Measurements from ENCODE around the gene TMEM63B. TPM values are rescaled to one million over a fixed set of nuclear protein-coding genes. Genes with fewer than 3 reads are reported as not detected.
"Not testable (repeated sequence)": the region's sequence is repeated elsewhere in the genome, so short reads cannot be mapped to it uniquely, and the experiment has no call there.

The TMEM63B gene
- total RNA-seq, 1 experiment from 2014 or later = 17.7 TPM

DNA sequence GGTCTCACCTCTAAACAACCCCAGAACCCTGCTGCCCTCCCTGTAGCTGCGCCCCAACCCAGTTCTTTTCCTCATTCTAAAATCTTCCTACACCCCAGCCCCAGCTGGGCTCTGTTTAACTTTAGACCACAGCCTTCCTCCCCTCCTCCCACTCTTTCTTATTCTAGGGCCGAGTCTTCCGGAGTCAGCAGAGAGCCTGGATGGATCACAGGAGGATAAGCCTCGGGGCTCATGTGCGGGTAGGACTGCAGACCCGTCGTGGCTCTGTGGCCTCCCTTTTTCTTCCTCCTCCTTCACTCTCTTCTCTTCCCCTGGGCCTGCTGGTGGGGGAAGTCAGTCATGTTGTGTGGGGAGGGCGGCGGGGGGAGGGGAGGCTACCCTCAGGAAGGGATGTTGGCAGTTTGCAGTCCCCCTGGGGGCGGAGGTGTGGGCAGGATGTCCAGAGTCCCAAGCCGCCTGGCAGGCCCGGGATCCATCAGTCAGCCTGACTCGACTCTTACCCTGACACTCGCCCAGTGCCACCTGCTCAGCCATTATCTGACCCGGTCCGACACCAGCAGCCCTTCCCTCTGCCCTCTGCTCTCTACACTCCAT is 39.3 kb downstream of the TMEM63B start:
- no peak for DNase-seq (ENCODE audit: extremely low read depth, low read depth)

DNA sequence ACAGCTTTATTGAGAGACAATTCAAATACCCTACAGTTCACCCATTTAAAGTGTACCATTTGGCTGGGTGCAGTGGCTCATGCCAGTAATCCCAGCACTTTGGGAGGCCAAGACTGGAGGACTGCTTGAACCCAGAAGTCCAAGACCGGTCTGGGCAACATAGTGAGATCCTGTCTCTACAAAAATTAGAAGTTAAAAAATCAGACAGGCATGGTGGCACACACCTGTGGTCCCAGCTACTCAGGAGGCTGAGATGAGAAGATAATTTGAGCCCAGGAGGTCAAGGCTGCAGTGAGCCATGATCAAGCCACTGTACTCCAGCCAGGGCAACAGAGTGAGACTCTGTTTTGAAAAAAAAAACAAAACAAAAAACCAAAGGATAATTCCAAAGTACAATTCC is 40.2 kb downstream of the TMEM63B start:
- no peak for DNase-seq (ENCODE audit: extremely low read depth, low read depth)

DNA sequence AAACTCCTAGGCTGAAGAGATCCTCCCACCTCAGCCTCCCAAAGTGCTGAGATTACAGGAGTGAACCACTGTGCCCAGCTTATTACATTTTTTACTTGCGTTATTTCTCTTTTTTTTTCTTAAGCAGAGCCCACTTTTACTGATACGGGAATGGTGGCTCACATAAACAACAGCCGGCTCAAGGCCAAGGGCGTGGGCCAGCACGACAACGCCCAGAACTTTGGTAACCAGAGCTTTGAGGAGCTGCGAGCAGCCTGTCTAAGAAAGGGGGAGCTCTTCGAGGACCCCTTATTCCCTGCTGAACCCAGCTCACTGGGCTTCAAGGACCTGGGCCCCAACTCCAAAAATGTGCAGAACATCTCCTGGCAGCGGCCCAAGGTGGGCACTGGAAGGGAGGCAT is 41.8 kb downstream of the TMEM63B start:
- DNase-seq (ENCODE audit: extremely low read depth, low read depth) = no peak

DNA sequence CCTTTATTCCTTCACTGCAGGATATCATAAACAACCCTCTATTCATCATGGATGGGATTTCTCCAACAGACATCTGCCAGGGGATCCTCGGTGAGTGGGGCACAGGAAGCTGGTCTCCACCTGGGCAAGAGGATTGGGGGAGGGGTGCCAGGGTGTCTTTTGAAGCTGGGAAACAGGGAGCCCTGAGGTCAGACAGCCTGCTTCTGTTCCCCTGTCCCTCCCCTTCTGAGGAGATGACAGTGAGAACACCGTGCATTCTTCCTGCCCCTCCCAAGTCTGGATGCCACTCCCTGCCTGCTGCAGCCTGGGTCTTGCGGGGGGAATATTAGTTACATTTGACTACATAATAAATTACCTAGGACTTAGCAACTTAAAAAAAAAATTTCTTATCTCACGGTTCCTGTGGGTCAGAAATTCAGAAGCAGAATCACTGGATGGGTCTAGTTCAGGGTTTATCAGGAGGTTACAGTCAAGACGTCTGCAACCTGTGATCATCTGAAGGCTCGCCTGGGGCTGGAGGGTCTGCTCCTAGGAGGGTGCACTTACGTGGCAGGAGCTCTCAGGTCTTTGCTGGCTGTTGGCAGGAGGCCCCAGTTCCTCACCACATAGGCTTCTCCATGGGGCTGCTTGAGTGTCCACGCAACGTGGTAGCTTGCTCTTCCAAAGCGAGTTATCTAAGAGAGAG is 42.7 kb downstream of the TMEM63B start:
- DNase-seq (ENCODE audit: extremely low read depth, low read depth) = no peak

DNA sequence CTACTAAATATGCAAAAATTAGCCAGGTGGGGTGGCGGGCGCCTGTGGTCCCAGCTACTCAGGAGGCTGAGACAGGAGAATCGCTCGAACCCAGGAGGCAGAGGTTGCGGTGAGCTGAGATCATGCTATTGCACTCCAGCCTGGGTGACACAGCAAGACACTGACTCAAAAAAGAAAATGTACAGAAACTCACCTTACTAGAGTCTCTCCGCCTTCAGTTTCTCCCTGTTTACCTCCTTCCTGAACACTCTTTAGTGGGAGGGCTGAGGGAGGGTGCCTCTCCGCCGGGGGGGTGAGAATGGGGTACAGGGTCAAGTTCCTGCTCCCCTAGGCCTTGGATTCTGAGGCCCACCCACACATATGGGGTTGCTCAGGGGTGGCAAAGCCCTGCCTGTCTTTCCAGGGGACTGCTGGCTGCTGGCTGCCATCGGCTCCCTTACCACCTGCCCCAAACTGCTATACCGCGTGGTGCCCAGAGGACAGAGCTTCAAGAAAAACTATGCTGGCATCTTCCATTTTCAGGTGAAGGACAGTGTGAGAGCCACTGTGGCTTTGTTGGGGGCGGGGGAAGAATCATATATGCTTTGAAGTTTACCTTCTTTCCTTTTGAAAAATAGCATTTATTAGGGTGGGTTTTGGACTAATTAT is 44.7 kb downstream of the TMEM63B start:
- DNase-seq (ENCODE audit: extremely low read depth, low read depth) = no peak

DNA sequence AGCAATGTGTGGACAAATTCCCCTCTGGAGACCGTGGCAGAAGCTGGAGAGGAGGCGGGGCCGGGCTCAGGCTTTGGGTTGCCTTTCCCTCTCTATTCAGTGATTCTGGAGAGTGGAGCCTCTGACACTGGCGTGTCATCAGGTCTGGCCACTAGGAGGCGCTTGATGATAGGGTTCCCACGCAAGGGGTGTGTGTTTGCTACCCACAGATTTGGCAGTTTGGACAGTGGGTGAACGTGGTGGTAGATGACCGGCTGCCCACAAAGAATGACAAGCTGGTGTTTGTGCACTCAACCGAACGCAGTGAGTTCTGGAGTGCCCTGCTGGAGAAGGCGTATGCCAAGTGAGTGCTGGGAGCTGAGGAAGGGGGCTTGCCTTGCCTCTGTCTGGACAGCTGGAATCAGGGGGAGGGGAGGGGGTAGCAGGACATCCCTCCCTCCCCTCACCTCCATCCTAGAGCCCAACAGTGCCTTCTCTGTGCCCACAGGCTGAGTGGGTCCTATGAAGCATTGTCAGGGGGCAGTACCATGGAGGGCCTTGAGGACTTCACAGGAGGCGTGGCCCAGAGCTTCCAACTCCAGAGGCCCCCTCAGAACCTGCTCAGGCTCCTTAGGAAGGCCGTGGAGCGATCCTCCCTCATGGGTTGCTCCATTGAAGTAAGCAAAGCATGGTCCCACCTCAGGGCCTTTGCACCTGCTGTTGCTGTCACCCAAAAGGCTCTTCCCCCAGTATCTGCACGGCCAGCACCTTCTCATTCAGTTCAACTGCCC is 45.6 kb downstream of the TMEM63B start:
- DNase-seq (ENCODE audit: extremely low read depth, low read depth) = peak; percentile 56

DNA sequence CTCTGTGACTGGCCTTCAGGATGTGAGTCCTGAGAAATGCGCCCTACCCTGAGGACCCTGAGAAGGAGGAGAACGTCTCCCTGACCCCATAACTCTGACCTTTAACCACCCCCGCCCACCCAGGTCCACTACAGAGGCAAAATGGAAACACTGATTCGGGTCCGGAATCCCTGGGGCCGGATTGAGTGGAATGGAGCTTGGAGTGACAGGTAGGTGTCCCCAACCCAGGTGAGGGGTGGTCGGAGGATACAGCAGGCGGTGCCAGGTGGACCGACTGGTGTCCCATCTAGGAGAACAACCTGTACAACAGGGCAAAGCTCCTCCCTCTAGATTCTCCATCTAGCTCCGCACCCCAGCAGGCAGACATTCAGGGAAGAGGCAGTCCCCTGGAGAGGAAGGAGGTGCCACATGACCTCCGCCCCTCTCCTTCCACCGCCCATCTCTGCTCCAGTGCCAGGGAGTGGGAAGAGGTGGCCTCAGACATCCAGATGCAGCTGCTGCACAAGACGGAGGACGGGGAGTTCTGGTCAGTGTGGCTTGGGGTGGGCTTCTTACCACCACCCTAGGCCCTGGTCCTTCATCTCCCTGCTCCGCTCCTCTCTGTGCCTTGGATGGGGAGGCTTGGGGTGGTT is 48.9 kb downstream of the TMEM63B start:
- DNase-seq (ENCODE audit: extremely low read depth, low read depth) = no peak

DNA sequence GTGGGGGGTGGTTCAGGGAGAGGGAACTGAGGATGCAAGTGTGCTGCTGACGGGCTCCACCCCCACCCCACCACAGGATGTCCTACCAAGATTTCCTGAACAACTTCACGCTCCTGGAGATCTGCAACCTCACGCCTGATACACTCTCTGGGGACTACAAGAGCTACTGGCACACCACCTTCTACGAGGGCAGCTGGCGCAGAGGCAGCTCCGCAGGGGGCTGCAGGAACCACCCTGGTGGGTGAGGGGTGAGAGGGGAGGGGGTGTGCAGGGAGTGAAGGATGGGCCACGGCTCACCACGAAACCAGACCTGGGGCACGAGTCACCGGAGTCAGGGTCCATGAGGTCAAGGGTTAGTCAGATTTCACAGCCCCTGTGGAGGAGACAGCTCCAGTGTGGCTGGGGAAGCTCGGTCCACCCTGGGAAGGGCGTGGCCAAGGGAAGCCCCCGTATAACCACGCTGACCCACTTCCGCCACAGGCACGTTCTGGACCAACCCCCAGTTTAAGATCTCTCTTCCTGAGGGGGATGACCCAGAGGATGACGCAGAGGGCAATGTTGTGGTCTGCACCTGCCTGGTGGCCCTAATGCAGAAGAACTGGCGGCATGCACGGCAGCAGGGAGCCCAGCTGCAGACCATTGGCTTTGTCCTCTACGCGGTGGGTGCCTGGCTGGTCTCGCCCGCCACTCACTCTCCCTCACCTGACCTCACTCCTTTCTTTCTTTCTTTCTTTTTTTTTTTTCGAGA is 49.6 kb downstream of the TMEM63B start:
- DNase-seq (ENCODE audit: extremely low read depth, low read depth) = no peak

DNA sequence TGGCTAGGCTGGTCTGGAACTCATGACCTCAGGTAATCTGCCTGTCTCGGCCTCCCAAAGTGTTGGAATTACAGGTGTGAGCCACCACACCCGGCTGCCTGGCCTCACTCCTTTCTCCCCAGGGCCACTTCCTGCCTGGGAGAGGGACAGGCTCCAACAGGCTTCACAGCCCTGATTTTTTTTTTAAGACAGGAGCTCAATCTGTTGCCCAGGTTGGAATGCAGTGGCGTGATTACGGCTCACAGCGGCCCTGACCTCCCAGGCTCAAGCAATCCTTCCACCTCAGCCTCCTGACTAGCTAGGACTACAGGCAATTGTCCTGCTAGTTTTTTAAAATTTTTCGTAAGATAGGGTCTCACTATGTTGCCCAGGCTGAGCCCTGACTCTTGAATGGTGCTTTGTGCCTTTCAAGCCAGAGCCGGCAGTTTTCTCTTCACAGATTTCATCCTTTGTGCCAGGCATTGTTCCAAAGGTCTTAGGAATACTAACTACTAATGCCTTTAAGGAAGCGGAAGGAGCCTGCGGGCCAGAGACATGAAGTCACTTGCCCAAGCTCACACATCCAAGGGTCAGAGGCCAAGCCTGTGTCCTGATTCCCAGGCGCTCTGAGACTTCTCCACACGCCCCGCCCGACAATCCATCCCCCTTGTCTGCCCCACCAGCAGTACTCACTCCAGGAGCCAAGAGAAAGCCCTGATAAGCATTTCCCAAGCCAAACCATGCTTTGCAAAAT is 50.5 kb downstream of the TMEM63B start:
- DNase-seq (ENCODE audit: extremely low read depth, low read depth) = no peak

DNA sequence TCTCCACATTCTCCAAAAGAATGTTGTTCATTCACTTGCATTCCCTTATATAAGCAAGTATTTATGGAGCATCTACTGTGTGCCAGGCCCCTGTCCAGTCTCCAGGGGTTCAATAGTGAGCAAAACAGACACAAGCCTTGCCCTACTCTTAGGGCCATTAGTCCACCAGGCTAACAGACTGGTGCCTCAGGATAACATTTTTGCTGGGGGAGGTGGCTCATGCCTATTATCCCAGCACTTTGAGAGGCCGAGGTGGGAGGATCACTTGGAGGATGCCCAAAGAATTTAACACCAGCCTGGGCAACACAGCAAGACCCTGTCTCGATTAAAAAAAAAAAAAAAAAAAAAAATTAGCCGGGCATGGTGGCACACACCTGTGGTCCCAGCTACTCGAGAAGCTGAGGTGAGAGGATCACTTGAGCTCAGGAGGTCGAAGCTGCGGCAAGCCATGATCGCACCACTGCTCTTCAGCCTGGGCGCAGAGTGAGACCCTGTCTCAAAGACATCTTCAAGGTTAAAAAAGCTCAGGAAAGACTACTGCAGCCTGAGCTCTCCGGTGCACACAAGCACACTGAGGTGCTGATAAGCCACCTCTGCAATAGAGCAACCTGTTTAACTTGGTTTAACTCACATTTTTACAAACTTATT is 51.2 kb downstream of the TMEM63B start:
- DNase-seq (ENCODE audit: extremely low read depth, low read depth) = no peak

DNA sequence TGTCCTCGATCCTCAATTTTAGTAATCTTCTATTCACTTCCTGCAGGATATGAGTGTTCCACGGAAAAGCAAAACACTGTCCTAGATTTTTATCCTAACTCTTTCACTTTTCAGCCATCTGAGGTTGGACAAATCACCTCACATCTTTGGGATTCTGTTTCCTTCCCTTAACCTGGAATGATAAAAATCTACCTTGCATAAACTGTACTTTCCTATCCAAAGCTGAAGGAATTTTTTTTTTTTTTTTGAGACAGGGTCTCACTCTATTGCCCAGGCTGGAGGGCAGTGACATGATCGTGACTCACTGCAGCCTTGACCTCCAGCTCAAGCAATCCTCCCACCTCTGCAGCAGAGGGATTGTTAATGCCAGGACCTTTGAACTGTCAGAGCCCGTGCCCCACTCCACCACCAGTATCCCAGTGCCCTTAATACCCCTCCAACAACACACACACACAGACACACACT is 51.8 kb downstream of the TMEM63B start:
- no peak for DNase-seq (ENCODE audit: extremely low read depth, low read depth)

DNA sequence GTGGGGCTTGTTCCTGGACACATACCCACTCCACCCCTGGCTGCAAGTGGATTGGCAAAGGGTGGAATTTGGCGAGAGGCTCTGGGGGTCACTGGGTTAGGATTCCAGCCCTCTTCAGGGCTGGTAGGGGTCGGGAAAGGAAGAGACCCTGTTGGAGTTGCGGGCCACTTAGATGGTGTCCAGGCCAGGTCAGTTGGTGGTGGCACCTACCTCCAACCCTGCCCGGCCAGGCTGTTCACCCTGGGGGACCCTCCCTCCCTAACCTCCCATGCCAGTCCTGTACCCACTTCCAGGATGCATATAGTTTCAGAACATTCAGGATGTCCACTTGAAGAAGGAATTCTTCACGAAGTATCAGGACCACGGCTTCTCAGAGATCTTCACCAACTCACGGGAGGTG is 52.3 kb downstream of the TMEM63B start:
- no peak for DNase-seq (ENCODE audit: extremely low read depth, low read depth)

DNA sequence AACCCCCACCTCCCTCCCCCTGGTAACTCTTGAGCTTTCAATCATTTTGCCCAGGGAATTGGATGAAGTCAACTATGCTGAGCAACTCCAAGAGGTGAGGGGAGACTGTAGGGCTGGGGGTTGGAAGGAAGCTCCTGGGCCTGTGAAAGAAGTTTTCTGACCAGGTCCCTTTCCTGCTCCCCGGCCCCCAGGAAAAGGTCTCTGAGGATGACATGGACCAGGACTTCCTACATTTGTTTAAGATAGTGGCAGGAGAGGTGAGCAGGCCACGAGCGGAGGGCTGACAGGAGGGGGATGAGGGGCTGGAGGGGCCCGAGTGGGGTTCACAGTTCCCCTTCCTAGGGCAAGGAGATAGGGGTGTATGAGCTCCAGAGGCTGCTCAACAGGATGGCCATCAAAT is 53.1 kb downstream of the TMEM63B start:
- DNase-seq (ENCODE audit: extremely low read depth, low read depth) = no peak

DNA sequence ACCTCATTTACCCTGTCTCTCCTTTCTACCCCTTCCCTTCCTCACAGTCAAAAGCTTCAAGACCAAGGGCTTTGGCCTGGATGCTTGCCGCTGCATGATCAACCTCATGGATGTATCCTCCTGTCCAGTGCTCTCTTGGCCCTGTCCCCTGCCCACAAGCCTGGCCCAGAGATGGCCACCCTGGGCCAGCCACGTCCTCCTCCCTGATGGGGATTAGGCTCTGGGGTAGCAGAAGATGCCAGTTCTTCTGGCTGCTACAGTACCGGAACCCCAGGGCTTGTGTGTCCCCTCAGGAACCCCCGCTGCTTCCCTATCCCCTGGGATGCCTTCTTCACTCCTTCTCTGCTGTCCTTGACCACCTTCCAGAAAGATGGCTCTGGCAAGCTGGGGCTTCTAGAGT is 53.5 kb downstream of the TMEM63B start:
- no peak for DNase-seq (ENCODE audit: extremely low read depth, low read depth)

DNA sequence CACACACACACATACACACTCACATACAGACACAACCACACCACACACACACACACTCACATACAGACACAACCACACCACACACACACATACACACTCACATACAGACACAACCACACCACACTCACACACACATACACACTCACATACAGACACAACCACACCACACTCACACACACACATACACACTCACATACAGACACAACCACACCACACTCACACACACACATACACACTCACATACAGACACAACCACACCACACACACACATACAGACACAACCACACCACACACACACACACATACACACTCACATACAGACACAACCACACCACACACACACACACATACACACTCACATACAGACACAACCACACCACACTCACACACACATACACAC is 54.4 kb downstream of the TMEM63B start:
- DNase-seq (ENCODE audit: extremely low read depth, low read depth) = not testable (repeated sequence)

DNA sequence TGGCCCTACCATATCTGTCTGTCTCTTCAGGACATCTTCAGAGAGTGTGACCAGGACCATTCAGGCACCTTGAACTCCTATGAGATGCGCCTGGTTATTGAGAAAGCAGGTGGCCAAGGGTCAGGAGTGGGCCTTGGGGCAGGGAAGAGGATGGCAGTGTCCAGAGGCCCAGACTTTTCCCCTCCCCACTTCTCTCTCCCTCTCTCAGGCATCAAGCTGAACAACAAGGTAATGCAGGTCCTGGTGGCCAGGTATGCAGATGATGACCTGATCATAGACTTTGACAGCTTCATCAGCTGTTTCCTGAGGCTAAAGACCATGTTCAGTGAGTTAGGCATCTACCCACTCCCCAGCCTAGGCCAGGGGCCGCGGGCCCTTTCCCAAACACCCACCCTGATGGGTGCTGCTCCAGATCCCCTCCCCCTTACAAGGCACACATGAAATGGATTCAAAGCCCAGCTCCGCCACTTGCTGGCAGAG is 55.6 kb downstream of the TMEM63B start:
- DNase-seq (ENCODE audit: extremely low read depth, low read depth) = no peak

DNA sequence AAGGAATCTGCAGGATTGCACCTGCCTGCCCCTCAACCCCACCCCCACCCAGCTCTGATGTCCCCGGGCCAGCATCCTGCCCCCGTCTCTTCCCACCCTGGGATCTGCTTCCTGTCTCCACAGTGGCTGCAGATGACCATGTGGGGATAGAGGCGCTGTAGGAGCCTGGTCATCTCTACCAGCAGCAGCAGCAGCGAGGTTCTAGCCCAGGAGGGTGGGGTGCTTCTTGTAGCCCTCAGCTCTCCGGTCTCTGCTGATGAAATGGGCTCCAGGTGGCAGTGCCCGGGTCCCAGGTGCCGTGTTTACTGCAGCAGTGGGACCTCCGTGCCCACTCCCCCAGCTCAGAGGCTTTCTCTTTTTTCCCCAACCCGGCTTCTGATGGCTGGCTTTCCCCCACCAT is 56.4 kb downstream of the TMEM63B start:
- no peak for DNase-seq (ENCODE audit: extremely low read depth, low read depth)

DNA sequence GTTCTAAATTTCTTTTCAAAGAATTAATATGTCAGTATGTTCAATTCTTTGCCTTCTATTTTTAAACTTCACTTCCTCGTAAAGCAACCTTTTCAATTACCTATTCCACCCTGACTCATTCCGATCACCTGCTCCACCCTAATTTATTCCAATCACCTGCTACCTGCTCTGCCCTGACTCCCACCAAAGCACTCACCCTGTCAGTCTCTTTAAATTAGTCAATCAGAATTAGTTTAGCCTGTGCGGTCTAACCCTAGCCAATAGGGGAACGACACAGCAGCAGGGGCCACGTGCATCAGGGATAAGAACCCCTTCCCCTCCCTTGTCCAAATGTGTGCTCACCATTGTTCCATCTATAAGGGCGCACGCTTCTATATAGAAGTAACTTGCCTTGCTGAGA is 58.0 kb downstream of the TMEM63B start:
- not testable (repeated sequence) for DNase-seq (ENCODE audit: extremely low read depth, low read depth)

Data from NCI-H460 (cell line).